ENCODE measurements around the gene MRPL42.

DNA sequence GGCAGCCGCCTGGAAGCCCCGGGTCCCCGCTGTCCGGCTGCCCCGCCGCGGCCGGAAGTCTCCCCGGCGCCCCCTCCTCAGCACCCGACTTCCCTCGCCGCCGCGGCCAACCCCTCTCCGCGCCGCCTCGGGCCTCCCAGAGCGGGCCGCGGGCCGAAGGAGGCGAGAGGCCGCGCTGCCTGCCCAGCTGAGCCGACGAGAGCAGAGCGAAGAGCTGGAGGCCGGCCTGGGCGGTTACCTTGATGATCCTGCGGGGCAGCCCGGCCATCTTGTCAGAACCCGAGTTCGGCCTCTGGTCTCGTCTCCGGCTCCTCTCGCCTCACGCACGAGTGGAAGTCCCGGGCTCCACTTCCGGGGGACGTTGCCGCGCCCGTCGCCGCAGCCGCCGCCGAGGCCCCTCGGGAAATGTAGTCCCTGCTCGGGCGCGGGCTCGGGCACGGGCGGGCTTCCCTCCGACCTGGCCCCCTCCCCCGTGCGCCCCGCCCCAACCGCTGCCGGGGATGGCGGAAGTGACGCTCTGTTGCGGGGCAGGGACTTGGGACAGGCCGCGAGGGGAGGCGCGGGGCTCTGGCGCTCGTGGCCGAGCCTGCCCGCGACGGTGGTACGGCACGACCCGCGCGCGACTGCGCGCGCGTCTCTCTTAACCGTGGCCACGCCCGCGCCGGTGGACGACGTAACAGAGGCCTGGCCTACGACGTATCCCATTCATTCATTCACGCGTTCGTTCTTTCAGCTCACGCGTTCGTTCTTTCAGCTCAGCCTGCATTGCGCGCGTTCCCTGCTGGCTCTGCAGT is 25.5 kb upstream of the MRPL42 start, which contains the start of gene UBE2N:
- TF ChIP-seq, protein P1, sequence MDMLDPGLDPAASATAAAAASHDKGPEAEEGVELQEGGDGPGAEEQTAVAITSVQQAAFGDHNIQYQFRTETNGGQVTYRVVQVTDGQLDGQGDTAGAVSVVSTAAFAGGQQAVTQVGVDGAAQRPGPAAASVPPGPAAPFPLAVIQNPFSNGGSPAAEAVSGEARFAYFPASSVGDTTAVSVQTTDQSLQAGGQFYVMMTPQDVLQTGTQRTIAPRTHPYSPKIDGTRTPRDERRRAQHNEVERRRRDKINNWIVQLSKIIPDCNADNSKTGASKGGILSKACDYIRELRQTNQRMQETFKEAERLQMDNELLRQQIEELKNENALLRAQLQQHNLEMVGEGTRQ (IDR thresholded peaks at IDR 0.05; ENCODE audit: borderline replicate concordance, low read depth, low read length) = no peak
- TF ChIP-seq, protein P2, sequence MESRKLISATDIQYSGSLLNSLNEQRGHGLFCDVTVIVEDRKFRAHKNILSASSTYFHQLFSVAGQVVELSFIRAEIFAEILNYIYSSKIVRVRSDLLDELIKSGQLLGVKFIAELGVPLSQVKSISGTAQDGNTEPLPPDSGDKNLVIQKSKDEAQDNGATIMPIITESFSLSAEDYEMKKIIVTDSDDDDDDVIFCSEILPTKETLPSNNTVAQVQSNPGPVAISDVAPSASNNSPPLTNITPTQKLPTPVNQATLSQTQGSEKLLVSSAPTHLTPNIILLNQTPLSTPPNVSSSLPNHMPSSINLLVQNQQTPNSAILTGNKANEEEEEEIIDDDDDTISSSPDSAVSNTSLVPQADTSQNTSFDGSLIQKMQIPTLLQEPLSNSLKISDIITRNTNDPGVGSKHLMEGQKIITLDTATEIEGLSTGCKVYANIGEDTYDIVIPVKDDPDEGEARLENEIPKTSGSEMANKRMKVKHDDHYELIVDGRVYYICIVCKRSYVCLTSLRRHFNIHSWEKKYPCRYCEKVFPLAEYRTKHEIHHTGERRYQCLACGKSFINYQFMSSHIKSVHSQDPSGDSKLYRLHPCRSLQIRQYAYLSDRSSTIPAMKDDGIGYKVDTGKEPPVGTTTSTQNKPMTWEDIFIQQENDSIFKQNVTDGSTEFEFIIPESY (IDR thresholded peaks at IDR 0.05; ENCODE audit: borderline replicate concordance, low read depth) = peak; percentile 94
- TF ChIP-seq RAD21 (IDR thresholded peaks at IDR 0.05; ENCODE audit: low read length) (no peak), JUND (IDR thresholded peaks at IDR 0.05) (no peak), SMC3 (IDR thresholded peaks at IDR 0.05; ENCODE audit: low read depth, low read length) (no peak)
- TF ChIP-seq, protein P3, sequence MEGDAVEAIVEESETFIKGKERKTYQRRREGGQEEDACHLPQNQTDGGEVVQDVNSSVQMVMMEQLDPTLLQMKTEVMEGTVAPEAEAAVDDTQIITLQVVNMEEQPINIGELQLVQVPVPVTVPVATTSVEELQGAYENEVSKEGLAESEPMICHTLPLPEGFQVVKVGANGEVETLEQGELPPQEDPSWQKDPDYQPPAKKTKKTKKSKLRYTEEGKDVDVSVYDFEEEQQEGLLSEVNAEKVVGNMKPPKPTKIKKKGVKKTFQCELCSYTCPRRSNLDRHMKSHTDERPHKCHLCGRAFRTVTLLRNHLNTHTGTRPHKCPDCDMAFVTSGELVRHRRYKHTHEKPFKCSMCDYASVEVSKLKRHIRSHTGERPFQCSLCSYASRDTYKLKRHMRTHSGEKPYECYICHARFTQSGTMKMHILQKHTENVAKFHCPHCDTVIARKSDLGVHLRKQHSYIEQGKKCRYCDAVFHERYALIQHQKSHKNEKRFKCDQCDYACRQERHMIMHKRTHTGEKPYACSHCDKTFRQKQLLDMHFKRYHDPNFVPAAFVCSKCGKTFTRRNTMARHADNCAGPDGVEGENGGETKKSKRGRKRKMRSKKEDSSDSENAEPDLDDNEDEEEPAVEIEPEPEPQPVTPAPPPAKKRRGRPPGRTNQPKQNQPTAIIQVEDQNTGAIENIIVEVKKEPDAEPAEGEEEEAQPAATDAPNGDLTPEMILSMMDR (IDR thresholded peaks at IDR 0.05) = no peak
- TF ChIP-seq, protein P4, sequence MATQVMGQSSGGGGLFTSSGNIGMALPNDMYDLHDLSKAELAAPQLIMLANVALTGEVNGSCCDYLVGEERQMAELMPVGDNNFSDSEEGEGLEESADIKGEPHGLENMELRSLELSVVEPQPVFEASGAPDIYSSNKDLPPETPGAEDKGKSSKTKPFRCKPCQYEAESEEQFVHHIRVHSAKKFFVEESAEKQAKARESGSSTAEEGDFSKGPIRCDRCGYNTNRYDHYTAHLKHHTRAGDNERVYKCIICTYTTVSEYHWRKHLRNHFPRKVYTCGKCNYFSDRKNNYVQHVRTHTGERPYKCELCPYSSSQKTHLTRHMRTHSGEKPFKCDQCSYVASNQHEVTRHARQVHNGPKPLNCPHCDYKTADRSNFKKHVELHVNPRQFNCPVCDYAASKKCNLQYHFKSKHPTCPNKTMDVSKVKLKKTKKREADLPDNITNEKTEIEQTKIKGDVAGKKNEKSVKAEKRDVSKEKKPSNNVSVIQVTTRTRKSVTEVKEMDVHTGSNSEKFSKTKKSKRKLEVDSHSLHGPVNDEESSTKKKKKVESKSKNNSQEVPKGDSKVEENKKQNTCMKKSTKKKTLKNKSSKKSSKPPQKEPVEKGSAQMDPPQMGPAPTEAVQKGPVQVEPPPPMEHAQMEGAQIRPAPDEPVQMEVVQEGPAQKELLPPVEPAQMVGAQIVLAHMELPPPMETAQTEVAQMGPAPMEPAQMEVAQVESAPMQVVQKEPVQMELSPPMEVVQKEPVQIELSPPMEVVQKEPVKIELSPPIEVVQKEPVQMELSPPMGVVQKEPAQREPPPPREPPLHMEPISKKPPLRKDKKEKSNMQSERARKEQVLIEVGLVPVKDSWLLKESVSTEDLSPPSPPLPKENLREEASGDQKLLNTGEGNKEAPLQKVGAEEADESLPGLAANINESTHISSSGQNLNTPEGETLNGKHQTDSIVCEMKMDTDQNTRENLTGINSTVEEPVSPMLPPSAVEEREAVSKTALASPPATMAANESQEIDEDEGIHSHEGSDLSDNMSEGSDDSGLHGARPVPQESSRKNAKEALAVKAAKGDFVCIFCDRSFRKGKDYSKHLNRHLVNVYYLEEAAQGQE (IDR thresholded peaks at IDR 0.05; ENCODE audit: low read depth, low read length) = peak; percentile 28; the same call in 1 of the 2 replicates

Data from SK-N-SH (cell line).